ENCODE results near the gene STX2.
A peak's percentile ranks its signal among the peaks of the same experiment; 100 is the strongest.
"Not testable (repeated sequence)": the region's sequence is repeated elsewhere in the genome, so short reads cannot be mapped to it uniquely, and the experiment has no call there.

The STX2 gene

DNA sequence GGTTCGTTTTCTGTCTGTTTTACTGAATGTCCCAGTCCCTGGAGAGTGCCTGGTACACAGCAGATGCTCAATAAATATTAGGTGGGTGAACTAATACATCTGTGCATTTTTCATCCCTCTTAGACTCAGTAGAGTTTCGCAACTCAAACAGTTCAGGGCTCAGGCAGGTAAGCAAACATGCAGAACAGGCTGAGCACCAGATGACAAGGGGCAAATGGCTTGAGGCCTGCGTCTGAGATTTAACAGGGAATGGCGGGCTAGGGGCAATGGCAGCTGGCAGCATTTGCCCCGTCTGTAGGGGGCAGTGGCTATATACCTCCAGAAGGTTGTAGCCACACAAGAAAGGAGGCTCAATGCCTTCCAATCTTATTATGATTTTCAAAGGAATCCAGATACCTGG is 24.2 kb upstream of the STX2 start:
- H3K4me3 ChIP-seq (ENCODE audit: low read depth, low read length), result no peak overlapping the region
- no peak for DNase-seq (ENCODE audit: low read depth)
- TF ChIP-seq CTCF (conservative IDR thresholded peaks at IDR 0.05; ENCODE audit: low read depth, low read length), result peak; percentile 7

GRCh38 chr12:130862771-130863170 is 23.7 kb upstream of the STX2 start:
- DNase-seq (ENCODE audit: low read depth); H3K4me3 ChIP-seq (ENCODE audit: low read depth, low read length): not testable (repeated sequence)

DNA sequence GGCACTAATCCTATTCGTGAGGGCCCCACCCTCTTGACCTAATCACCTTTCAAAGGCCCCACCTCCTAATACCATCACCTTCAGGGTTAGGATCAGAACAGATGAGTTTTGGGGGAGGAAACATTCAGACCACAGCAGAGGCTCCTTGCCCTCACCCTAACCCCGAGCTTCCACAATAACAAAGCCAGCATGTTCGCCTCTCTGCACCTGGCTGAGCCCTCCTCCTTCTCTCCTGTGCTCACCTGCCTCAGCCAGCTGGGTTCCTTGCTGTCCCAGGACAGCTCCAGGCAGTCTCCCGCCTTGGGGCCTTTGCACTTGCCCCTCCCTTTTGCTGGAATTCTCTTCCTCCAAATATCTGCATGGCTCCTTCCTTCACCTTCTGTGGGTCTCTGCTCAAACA is 23.1 kb upstream of the STX2 start:
- H3K4me3 ChIP-seq (ENCODE audit: low read depth, low read length), result no peak overlapping the region
- no peak for TF ChIP-seq CTCF (conservative IDR thresholded peaks at IDR 0.05; ENCODE audit: low read depth, low read length)
- DNase-seq (ENCODE audit: low read depth), result no peak

- no peak for DNase-seq (ENCODE audit: low read depth)
- TF ChIP-seq CTCF (conservative IDR thresholded peaks at IDR 0.05; ENCODE audit: low read depth, low read length), result no peak
- no peak overlapping the region for H3K4me3 ChIP-seq (ENCODE audit: low read depth, low read length)
Measured at GRCh38 chr12:130860311-130860710, 21.3 kb upstream of the STX2 start.

GRCh38 chr12:130859161-130859560 is 20.1 kb upstream of the STX2 start:
- no peak for TF ChIP-seq CTCF (conservative IDR thresholded peaks at IDR 0.05; ENCODE audit: low read depth, low read length)
- no peak for DNase-seq (ENCODE audit: low read depth)
- H3K4me3 ChIP-seq (ENCODE audit: low read depth, low read length), result no peak overlapping the region

DNA sequence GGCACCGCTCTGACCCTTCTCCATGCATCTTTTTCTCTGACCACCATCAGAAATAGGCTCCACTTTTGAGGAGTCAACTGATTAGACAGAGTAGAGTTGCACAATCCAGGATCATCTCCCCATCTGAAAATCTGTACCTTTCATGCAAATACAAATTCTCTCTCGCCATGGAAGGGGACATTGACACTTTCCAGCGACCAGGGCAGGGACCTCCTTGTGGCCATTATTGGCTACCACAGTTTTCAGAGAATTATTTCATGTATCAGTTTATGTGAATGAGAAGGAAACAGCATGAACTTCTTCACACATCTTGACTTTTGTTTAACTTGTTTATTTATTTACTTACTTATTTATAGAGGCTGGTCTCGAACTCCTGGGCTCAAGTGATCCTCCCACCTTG is 19.0 kb upstream of the STX2 start:
- no peak for TF ChIP-seq CTCF (conservative IDR thresholded peaks at IDR 0.05; ENCODE audit: low read depth, low read length)
- DNase-seq (ENCODE audit: low read depth), result no peak
- no peak overlapping the region for H3K4me3 ChIP-seq (ENCODE audit: low read depth, low read length)

DNA sequence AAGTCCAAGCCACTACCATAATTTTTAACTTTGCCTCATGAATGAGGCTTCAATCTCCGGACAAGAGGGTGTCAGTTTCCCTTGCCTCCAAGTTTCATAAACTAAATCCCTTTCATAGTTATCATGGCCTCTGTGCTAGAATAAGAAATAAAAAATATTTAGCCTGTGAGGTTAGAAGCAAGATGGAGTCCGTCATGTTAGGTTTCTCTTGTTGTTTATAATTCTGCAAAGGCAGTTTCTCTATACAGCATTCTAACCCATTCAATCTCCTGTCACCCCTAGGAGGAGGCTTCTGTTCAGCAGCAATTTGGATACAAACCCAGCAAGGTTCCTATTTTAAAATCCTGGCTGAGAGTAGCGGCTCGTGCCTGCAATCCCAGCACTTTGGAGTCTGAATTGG is 17.0 kb upstream of the STX2 start:
- DNase-seq (ENCODE audit: low read depth), result no peak
- H3K4me3 ChIP-seq (ENCODE audit: low read depth, low read length), result no peak overlapping the region
- no peak for TF ChIP-seq CTCF (conservative IDR thresholded peaks at IDR 0.05; ENCODE audit: low read depth, low read length)
